ENCODE results near the gene SECTM1.
"Not testable (repeated sequence)": the region's sequence is repeated elsewhere in the genome, so short reads cannot be mapped to it uniquely, and the experiment has no call there.

SECTM1 gene

DNA sequence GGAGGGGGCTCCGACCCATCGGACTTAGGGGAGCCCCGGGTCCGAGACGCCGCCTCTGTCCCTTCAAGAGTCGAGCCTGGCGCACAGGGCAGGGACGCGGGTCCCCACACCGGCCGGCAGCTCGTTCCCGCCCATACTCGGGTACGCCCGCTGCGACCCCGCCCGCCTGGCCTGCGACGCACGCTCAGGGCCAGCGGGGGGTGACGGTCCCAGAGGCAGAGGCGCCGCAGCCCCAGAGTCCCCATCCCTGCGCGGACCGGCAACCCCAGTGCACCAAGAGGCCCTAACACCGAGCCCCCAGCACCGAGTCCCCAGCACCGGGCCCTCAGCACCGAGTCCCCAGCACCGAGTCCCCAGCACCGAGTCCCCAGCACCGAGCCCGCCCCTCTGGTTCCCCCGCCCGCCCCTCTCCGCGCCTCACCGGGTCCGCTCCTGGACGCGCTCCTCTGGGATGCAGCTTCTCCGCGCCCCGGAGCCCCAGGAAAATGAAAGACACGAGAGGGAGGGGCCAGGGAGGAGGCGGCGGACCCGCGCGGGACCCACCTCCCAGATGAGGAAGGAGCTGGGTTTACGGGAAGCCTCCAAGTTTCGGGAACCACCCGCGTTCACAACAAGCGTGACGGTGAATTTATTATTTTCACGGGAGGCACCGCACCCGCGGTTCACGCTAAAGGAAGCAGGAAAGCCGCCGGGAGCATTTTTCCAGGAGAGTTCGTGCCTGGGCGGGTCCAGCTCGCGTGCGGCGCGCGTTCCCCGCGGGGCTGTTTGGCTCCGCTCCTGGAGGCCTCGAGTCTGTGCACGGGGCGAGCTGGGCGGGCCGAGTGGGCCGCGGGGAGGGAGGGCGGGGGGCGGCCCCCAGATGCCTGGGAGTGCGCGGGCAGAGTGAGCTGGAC, at the start of gene SECTM1:
Gene SECTM1 (minus strand): TSS at position 488 of the 893 bp plus-strand sequence. CDS start 6,526 bp downstream, outside the sequence.
- no peak for DNase-seq

DNA sequence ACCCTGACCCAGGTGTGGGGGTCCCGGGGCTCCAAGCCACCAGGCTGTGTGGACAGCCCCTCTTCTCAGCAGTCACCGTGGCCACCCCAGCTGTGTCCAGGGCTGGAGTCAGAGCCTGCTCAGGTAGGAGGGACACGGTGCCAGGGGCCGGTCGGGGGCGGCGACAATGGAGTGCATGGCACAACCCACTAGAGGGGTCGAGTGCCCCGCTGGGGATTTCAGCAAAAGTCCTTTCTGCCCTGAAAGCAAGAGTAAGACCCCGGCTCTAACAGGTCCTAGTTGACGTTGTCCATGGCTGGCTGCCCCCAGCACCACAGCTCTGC, 49.3 kb upstream of the SECTM1 start:
- no peak for DNase-seq

DNA sequence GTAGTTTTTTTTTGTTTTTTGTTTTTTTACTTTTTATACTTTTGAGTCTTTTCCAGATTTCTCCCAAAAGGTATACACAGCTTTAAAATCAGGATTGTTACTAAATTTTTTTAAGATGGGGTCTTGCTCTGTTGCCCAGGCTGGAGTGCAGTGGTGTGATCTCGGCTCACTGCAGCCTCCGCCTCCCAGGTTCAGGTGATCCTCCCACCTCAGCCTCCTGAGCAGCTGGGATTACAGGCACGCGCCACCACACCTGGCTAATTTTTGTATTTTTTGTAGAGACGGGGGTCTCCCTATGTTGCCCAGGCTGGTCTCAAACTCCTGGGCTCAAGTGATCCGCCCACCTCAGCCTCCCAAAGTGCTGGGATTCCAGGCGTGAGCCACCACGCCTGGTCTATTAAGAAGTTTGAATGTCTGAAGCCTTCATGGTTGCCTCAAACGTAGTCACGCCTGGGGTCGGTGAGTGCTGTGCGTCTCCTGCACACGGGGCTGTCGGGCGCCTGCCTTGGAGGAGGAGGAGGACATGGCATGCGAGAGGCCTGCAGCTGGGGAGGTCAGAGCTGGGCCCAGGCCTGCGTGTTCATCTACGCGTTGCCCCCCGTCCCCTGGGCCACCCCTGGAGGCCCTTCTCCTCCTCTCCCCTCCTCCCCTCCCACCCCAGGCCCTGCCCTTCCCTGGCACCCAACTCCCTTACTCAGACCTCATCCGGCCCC, 48.8 kb upstream of the SECTM1 start:
- not testable (repeated sequence) for DNase-seq

DNA sequence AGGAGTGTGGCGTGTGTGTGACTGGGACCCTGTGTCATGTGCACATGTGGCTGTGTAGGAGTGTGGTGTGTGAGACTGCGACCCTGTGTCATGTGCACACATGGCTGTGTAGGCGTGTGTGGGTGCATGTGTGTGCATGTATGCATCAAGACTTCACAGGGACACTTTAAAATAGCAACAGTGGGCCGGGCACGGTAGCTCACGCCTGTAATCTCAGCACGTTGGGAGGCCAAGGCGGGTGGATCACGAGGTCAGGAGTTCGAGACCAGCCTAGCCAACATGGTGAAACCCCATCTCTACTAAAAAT, 48.1 kb upstream of the SECTM1 start:
- not testable (repeated sequence) for DNase-seq

DNA sequence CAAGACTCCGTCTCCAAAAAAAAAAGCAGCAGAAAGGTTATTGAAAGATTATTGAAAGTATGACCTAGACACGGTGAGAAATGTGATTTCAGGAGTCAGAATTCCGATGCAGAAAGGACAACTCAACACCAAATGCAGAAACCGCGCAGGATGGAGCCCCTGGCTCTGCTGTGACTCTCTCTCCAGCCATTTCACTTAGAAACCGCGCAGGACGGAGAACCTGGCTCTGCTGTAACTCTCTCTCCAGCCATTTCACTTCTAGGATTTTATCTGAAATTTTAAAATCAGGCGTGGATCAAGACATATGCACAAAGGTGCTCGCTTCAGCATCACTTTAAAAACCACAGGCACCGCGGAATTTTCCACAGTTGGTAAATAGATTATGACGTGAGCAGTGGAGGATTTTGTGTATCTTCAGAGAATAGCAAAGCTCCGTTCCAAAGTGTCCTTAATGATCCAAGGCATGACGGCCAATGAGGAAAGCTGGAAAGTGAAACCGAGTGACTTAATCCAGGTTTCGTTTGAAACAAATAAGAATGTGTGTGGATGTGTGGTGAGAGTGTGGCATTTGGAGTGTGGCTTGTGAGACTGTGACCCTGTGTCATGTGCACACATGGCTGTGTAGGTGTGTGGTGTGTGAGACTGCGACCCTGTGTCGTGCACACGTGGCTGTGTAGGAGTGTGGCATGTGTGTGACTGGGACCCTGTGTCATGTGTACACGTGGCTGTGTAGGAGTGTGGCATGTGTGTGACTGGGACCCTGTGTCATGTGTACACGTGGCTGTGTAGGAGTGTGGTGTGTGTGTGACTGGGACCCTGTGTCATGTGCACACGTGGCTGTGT, 47.5 kb upstream of the SECTM1 start:
- no peak for DNase-seq

DNA sequence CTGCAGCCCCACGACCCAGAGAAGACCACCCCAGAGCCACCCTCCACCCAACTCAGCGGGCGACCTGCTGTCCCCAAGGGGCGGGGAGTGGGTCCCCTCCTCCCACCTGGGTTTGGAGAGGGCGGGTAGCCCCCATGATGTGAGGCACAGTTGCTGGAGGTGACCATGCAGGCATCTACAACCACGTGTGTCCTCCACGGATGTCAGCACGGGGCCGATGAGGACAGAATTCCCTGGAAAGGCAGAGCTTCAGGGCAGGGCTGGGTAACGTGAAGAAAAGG, 45.1 kb upstream of the SECTM1 start:
- no peak for DNase-seq

DNA sequence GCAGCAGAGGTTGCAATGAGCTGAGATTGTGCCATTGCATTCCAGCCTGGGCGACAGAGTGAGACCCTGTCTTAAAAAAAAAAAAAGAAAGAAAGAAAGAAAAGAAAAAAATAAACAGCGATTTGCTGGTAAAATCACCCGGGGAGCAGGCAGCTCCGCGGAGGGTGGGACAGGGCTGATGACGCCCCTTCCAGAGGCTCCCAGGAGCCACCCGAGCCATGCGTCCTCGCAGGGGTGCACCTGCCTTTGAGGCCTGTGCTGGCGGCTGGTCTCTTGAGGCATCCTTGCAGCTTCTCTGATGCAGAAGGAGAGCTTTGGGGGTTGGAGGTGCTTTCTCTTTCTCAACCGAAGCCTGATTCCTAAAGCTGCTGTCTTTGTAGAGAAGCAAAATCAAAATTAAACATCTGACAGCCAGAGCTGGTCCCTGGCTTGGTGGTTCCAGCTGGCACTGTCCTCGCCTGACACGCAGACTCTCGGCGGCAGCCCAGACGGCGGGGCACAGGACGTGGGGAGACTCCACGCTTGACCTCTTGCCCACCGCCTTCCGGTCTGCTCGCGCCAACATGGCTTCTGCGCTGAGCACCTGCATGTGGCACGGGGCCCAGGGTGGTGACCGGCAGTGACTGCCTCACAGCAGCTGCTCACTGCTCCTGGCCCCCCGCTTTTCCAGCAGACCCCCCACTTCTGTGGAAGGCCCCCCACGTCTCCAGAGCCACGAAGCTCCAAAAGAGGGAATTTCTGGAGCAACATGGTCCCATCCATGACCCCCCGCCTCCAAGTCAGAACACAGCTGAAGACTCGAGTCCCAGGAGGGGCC, 44.6 kb upstream of the SECTM1 start:
- no peak for DNase-seq

DNA sequence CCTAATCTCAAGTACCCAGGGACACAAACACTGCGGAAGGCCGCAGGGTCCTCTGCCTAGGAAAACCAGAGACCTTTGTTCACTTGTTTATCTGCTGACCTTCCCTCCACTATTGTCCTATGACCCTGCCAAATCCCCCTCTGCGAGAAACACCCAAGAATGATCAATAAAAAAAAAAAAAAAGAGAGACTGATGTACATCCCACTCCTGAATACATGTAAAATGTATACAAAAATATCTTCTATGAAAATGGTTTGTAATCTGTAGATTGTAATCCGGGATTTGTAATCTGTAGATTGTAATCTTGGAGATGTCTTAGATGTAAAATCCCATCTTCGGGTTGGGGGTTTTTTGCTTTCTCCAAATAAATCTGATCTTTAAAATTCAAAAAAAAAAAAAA, 43.7 kb upstream of the SECTM1 start:
- DNase-seq, result not testable (repeated sequence)

DNA sequence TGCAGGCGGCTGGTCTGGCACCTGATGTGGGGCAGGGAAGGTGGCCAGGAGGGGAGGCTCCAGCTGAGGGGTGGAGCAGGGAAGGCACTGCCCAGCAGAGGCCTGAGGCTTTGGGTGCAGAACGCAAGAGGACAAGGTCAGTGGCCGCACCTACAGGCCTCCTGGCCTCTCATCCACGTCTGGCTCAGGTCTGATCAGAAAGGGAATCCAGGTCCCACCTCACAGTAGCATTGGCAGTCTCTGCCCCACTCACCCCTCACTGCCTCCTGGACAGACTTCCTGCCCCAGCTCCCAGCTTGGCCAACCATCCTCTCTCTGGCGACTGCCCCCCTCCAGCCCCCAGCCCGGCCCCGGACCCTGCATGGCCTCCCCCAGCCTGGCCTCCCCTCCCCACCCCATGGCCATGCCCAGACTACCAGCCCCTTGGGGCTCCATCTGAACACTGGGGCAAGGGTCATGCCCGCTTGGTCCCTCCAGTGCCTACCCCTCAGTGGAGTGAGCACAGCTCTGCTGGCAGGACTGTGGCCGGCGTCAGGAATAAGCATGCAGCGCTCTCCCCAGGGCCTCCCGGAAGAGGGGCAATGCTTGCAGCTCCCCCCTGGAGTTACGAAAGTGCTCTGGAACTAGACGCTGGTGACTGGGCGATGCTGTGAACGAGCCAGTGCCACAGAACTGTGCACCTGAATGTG, 42.6 kb upstream of the SECTM1 start:
- no peak for DNase-seq

DNA sequence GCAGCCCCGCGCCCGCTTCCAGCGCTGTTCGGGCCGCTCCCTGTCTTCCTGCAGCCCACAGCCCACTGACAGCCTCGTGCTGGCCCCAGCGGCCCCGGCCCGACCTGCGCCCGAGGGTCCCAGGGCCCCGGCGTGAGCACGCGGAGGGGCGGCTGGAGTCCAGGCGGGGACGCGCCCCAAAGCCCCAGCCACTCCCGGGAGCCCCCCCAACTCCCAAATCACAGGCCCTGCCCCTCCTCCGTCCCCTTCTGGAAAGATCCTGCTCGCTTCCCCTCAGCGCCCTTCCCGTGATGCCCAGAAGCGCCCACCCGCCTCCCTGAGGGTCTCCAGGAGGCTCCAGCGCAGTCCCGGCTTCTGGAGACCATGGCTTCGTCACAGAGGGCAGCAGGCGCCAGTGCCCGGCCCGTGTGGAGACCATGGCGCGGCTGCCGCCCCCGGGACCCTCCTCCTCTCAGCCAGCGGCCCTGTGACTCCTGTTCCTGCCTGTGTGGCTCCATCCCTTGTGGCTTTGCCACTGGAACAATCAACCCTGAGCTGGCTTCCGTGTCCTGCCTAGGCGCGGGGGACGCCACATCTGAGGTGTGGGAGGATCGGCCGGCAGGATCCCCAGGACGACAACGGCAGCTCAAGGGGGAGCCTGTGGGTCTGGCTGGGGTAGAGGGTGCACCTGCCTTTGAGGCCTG, 41.9 kb upstream of the SECTM1 start:
- DNase-seq, result no peak

DNA sequence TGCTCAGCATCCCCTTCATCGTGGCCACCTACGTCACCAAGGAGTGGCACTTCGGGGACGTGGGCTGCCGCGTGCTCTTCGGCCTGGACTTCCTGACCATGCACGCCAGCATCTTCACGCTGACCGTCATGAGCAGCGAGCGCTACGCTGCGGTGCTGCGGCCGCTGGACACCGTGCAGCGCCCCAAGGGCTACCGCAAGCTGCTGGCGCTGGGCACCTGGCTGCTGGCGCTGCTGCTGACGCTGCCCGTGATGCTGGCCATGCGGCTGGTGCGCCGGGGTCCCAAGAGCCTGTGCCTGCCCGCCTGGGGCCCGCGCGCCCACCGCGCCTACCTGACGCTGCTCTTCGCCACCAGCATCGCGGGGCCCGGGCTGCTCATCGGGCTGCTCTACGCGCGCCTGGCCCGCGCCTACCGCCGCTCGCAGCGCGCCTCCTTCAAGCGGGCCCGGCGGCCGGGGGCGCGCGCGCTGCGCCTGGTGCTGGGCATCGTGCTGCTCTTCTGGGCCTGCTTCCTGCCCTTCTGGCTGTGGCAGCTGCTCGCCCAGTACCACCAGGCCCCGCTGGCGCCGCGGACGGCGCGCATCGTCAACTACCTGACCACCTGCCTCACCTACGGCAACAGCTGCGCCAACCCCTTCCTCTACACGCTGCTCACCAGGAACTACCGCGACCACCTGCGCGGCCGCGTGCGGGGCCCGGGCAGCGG, 41.2 kb upstream of the SECTM1 start:
- DNase-seq, result no peak

DNA sequence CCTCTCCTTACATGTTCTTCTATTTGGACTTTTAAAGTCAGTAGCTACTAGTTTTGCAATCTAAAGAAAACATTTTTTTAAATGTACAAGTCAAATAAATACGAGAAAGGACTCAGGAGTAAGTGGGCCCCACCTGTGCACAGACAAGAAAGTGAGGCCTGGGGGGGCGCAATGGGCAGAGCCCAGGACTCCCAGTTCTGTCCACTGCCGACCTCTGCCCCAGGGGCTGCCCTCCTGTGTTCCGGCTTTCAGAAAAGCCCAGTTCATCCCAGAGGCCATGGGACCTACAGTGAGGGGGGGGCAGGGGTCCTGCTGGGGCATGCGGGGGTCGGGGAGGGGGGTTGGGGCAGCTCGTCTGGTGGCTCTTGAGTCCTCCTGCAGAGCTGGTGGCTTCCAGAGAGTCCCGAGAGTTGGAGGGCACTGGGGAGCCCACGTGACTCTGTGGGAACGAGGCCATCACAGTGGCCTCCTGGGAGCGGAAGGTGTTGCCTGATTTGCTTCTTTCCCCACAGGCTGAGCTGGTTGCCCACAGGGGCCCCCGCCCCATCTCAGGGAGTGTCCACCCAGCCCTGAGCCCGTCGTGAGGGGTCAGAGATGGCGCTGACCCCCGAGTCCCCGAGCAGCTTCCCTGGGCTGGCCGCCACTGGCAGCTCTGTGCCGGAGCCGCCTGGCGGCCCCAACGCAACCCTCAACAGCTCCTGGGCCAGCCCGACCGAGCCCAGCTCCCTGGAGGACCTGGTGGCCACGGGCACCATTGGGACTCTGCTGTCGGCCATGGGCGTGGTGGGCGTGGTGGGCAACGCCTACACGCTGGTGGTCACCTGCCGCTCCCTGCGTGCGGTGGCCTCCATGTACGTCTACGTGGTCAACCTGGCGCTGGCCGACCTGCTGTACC, 40.4 kb upstream of the SECTM1 start:
- no peak for DNase-seq

DNA sequence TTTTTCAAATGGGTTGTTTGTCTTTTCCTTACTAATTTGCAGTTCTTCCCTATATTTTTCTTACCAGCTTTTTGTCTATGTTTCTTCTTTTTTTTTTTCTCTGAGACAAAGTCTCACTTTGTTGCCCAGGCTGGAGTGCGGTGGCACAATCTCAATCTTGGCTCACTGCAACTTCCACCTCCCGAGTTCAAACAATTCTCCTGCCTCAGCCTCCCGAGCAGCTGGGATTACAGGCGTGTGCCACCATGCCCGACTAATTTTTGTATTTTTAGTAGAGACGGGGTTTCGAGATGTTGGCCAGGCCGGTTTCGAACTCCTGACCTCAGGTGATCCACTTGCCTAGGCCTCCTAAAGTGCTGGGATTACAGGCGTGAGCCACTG, 39.5 kb upstream of the SECTM1 start:
- DNase-seq, result not testable (repeated sequence)

DNA sequence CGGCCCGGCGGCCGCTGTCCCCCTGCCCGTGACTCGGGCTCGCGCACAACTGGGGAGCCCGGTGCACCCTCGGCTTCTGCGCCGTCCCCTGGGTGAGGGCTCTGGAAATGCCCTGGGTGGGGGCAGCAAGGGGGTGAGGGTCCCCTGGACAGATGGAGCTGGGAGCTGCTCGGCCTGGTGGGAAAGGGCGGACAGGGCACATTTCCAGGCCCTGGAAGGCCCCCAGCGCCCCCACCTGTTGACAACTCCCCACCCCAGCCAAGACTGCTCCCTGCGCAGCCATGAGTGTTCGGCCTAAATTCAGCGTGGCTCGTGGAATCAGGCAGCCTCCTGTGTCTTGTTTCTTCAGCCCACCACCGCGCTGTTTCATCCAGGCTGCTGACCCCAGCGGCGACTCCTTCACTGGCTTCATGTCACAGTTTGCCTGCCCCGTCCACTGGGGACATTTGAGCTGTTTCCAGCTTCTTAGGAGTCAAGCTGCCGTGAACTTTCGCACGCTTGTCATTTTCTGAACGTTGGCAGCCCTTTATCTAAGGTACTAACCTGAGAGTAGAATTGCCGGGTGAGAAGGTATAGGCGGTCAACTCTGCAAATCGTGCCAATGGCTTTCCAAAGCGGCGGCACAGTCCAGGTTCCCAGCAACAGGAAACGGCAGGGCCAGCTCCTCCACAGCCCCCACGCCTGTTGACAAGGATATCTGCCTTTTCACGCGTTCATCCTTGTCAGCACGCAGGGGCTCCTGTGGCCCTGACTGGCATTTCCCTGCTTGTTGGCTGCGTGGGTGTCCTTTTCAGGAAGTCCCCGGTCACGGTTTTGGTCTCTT, 38.9 kb upstream of the SECTM1 start:
- DNase-seq, result no peak

DNA sequence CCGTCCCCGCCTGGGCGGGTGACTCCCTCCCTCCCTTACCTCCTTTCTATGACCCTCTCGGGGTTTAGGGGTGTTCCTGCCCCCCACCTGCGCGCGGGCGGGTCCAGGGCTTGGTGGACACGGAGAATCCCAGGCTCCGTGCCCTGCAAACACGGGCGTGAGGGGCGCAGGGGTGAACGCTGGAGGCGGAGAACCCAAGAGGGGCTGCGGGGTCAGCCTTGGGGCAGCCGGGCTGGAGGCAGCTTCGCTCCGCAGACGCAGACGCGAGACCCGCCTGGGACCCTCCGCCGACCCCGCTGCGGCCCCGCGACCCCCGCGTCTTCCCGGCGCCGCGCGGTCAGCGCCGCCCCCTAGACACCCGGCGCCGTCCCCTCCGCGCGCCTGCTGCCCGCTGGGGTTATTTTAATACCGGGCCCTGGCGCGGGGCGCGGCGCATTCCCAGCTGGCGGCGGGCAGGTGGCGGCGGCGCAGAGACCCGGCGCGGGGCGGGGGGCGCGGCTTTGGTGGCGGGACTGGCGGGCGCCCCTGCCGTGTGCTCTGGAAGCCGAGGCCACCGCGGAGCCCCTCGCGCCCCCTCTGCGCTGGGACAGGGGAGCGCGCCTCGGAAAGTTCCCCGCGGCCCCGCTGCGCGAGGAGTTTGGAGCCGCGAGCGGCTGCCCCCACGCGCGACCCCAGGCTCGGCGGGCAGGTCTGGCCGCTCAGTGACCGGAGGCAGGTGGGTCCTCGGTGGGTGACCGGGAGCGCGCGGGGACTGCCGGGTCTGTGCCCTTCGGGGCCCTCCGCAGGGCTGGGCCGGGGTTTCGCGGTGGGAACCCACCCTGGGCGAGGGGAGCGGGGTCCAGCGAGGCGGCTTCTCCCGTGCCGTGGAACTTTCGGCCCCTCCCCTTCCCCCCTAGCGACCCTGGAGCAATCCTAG, 38.0 kb upstream of the SECTM1 start, which contains the start of gene UTS2R:
Gene UTS2R (plus strand): TSS at position 433 of the 916 bp plus-strand sequence. CDS start 2,560 bp downstream, outside the sequence.
- no peak for DNase-seq

DNA sequence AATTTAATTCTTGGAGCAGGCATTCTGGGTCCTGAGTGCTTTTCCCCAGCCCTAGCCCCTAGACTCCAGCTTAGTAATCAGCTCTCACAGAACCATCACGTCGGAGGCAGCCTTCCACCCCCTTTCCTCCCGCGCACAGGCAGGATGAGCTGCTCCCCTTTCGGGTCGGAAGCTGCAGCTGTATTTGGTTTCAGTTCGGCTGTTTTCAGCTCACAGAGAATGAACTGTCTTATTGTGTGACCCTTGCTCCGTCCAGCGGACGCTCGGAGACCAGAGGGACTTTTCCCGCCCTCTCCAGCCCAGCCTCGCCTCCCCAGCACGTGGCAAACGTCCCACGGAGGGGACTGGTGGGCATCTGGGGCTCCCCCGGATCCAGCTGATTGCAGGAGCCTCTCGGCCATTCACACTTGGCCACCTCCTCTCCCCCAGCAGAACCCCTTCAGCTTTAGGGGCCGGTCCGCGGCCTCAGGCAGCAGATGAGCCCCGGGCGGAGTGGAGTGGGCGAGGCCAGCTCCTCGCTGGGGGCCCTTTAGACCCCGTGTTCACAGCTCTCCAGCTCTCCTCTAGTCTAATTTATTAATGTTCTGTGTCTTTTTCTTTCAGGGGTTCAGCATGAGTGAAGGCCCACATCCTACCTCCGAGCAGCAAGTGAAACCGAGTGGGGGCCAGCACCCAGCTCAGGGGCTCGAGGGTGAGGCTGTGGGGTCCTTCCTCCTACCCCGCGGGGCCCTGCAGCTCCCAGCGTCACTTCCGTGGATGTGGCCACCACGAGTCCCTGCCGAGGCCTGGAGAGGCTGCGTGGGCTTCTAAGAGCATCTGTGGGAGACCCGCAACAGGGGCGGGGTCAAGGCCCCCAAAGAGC, 37.1 kb upstream of the SECTM1 start:
- no peak for DNase-seq

DNA sequence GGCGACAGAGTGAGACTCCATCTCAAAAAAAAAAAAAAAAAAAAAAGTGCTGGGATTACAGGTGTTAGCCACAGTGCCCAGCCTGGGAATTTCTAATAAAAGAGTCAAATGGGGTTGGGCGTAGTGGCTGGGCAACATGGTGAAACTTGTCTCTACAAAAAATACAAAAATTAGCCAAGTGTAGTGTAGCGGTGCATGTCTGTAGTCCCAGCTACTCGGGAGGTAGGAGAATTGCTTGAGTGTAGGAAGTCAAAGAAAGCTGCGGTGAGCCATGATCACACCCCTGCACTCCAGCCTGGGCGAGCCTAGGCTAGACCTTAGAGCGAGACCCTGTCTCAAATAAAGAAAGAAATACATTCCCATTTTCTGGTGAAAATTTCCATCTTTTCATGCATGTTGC, 35.6 kb upstream of the SECTM1 start:
- no peak for DNase-seq

Measured in NCI-H2029 (cell line).